Activated CD4-positive, CD25-positive, alpha-beta regulatory T cell treated with anti-CD3 and anti-CD28 coated beads, Interleukin-2, amount 50 U/mL, for 72 hours (primary cell): Measurements from ENCODE around the gene PHETA2.
"Not testable (repeated sequence)": the region's sequence is repeated elsewhere in the genome, so short reads cannot be mapped to it uniquely, and the experiment has no call there.

Experiments
- DNase-seq: peaks from one replicate; pipeline ENCODE4 v3.0.0; 2021

Gene PHETA2

DNA sequence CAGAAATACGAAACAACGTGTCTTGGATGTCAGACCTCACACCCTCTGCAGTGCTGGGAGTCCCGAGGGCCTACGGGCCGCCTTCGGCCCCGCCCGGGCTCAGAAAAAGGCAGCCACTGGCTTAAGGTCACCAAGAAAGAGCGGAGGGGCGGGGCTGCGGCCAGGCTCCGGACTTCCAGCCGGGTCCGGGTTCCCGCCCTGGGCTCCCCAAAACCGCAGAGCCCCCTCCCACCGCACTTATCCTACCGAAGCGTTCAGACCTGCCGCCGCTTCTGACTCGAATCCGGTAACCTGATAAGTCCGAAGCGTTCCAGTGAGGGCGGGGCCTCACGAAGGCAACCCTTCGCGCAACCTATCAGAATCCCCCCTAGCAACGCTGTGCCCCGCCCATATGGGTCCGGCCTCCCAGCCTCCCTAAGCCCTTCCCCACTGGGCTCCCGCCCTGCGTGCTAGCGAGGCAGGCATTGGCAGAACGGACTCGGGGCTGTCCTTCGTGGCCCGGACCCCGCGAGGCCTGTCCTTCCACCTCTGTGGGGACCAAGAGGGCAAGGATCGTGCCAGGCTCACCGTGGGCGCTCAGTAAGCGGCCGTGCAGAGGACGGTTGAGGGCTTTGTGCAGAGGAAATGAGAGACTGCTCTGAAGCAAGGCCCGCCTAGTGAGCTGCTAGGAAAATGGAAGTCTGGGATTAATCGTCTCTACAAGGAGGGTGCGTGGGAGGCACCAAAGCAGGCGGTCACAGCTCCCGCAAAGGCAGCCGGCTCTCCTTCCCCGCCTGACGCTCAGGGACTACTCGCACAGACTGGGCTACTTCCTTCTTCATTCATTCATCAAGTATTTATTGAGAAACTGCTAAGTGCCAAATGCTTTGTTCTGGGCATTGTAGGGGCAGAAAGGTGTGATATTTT lies 3.3 kb upstream of the PHETA2 start, which contains the start of gene NAGA:
Gene NAGA, minus strand, starts transcription at position 296 of the 906 bp plus-strand sequence. CDS start 515 bp downstream, outside the sequence.
- DNase-seq = peak; percentile 93

DNA sequence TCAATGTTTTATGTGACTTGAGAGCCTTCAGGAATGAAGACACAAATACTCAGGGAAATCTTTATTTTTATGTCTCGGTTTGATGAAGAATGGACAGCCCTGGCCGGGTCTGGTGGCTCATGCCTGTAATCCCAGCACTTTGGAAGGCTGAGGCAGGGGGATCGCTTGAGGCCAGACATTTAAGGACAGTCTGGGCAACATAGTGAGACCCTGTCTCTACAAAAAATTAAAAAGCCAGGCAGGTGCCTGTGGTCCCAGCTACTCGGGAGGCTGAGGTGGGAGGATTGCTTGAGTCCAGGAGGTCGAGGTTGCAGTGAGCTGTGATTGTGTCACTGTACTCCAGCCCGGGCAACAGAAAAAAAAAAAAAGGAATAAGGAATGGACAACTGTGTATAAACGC lies 2.5 kb upstream of the PHETA2 start:
- not testable (repeated sequence) for DNase-seq

DNA sequence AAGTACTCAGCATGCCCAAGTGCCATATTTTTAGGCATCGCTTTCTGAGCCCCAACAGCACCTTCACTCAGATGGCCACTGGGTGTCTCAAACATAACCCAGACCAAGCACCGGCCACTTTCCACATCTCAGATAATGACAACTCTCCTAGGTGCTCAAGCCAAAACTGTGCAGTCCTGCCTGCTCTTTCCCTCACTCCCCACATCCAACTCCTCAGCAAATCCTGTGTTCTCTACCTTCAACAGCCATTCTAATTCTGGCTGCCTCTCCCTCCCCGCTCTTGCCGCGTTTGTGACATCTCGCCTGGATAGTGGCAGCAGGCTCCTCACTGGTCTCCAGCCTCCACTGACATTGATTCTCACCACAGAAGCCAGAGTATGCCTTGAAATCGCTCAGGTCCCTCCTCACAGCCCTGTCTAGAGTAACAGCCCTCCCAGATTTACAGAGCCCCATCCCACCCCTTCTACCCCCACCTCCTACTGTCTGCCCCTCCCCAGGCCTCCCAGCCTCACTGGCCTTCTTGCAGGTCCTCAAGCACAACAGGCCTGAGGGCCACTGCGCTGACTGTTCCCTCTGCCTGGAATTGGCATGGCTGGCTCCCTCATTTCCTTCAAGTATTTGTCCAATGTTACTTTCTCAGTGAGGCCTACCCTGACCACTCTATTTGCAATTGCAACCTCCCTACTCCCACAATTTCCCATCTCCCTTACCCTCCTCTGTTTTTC lies 1.3 kb upstream of the PHETA2 start:
- no peak for DNase-seq

- no peak for DNase-seq
Measured at GRCh38 chr22:42073621-42074041, 417 bp upstream of the PHETA2 start.

GRCh38 chr22:42074846-42075676 lies 1.0 kb downstream of the PHETA2 start:
- no peak for DNase-seq

GRCh38 chr22:42076764-42077485 lies 2.9 kb downstream of the PHETA2 start:
- DNase-seq = no peak

GRCh38 chr22:42077486-42078125 lies 3.6 kb downstream of the PHETA2 start:
- no peak for DNase-seq

GRCh38 chr22:42078469-42079318 lies 4.6 kb downstream of the PHETA2 start:
- DNase-seq = no peak

DNA sequence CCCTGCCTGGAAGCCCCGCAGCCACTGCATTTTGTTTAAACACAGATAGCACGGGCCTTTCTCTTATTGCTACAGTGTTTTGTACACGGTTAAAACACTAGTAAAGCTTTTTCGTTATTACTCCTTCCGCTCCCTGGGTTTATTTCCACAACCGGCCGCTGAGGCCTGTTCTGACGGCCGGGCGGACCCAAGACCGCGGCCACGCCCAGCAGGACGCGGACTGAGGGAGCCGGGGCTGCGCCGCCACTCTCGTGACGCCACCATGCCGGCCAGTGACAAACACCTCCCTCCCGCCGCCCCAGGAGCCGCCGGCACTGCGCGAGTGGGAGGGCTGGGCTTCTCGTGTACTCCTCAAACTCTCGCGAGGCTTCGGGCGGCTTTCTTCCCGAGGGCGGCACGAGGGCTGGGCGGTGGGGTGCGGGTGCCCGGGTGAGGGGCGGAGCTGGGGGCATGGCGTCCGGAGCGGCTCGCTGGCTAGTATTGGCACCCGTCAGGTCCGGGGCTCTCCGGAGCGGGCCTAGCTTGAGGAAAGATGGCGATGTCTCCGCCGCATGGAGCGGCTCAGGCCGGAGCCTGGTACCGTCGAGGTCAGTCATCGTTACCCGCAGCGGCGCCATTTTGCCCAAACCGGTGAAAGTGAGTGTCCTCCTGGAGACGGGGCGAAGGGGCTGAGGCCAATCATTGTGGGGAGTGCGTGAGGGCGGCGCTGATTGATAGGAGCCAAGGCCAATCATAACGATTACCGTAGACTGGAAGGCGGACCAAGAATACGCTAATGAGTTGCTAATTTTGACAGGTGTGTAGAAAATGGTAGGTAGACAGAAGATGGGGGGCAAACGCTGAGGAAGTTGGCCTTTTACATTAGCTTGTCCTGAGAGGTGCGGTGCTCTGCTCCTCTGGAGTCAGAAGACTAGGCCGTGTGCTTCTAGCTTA lies 5.5 kb downstream of the PHETA2 start, which contains the start of gene SMDT1:
Gene SMDT1, plus strand, starts transcription at position 382 of the 933 bp plus-strand sequence. Its CDS starts 69 bp downstream, at position 451.
- DNase-seq = peak; percentile 98

GRCh38 chr22:42080287-42080686 lies 6.2 kb downstream of the PHETA2 start:
- DNase-seq = no peak

DNA sequence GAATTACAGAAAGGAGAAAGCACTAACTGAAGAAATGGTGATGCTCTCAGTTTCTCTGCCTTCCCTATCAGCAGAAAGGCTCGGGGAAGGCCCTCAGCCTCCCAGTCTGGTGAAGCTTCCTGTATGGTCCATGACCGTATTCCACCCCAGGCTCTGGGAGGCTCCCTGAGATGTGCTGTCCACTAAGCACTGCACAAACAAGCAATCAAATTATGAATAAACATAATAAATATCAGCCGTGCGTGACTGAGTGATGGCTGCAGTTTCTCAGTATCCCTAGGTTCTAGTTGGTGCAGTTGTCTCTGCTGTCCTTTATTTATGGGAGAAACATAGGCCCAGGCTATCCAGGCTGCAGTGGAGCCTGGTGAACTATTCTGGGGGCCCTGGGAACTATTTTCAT lies 9.1 kb downstream of the PHETA2 start:
- DNase-seq = no peak

DNA sequence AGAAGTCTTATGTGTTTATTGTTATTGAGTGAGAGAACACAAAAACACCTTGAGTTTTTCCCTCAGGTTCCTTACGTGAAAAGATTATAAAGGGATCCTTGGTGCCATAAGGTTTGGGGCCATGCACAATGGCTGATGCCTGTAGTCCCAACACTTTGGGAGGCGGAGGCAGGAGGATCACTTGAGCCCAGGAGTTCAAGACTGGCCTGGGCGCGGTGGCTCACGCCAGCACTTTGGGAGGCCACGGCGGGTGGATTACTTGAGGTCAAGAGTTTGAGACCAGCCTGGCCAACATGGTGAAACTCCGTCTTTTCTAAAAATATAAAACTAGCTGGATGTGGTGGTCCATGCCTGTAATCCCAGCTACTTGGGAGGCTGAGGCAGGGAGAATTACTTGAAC lies 10.8 kb downstream of the PHETA2 start:
- DNase-seq = no peak

- DNase-seq = no peak
Measured at GRCh38 chr22:42086051-42086450, 12.0 kb downstream of the PHETA2 start.

- DNase-seq = peak; percentile 97
Measured at GRCh38 chr22:42090596-42091454, 16.8 kb downstream of the PHETA2 start, which contains the start of gene NDUFA6. Gene NDUFA6 (minus strand): TSS chr22:42090772. CDS start chr22:42090744, 28 bp downstream.

GRCh38 chr22:42091455-42091782 lies 17.4 kb downstream of the PHETA2 start:
- DNase-seq = no peak

- no peak for DNase-seq
Measured at GRCh38 chr22:42101199-42101598, 27.2 kb downstream of the PHETA2 start.

- DNase-seq = not testable (repeated sequence)
Measured at GRCh38 chr22:42104332-42104860, 30.3 kb downstream of the PHETA2 start.

GRCh38 chr22:42108848-42109247 lies 34.8 kb downstream of the PHETA2 start:
- no peak for DNase-seq
